GM19099 (cell line): ENCODE results near the gene FGF5.

Experiments used
- POLR2A ChIP-seq: IDR thresholded peaks from 3 replicates; pipeline ENCODE4 v1.6.1; 2011; ENCODE audit warnings: low read depth; ENCODE audit not compliant: insufficient read length; ENCODE audit errors: extremely low read depth

The FGF5 gene, protein sequence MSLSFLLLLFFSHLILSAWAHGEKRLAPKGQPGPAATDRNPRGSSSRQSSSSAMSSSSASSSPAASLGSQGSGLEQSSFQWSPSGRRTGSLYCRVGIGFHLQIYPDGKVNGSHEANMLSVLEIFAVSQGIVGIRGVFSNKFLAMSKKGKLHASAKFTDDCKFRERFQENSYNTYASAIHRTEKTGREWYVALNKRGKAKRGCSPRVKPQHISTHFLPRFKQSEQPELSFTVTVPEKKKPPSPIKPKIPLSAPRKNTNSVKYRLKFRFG

DNA sequence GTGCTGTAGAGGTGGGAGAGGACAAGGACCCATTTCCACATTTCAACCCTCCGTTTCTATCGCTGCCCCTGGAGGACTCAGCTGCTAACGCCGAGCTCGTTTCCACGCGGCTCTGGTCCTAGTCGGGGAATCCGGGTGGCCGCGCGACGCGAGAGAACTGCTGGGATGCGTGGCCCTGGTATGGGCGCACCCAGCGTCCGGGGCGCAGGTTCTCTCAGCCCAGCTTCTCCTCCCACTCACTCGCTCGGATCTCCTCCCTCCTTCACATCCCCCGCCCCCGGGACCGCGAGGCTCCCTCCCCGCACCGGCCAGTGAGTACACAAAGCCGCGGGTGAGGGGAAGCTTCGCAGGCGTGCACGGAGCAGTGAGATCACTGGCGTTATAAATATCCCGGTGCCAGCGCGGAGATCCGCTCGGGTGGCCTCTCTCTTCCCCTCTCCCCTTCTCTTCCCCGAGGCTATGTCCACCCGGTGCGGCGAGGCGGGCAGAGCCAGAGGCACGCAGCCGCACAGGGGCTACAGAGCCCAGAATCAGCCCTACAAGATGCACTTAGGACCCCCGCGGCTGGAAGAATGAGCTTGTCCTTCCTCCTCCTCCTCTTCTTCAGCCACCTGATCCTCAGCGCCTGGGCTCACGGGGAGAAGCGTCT, at the start of gene FGF5:
TSS of gene FGF5 (plus strand) at position 412 of the 649 bp plus-strand sequence. CDS start at position 573, 161 bp downstream.
- TF ChIP-seq POLR2A = no peak

GRCh38 chr4:80219301-80220025, 47.0 kb upstream of the FGF5 start:
- TF ChIP-seq POLR2A = no peak

DNA sequence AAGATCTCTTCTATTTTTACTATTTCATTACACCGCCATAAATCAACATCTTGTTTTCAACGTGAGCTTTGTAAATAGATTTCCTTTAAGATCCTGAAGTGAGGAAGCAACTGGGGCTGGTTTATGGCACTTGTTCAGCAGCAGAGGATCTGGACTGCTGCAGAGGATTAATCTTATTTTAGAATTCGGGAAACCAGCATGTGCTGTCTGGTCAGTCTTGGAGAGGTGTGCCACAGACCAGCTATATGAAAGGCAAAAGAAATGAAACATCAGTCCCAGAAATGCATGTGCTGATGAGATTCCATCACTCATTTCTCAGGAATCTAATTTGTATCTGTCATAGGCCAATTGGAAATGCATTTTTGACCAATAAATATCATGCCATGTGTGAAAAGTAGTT, 45.8 kb upstream of the FGF5 start:
- TF ChIP-seq POLR2A = no peak

DNA sequence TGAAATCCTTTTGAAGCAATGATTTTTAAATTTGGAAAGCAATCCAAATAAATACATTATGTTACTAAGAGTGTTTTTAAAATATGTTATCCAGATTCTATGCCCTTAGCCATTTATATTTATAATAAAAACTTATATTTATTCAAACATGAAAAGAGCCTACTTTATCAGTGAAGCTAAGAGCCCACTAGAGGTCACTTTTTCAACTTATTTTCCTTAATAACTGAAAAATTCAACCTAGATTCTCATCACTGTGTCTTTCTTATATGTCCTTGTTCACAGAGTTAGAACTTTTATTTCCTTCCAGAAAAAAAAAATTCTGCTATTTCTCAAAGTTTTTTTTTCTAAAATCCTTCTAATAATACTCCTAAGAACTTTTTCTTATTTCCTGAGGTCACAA, 45.3 kb upstream of the FGF5 start:
- no peak for TF ChIP-seq POLR2A

DNA sequence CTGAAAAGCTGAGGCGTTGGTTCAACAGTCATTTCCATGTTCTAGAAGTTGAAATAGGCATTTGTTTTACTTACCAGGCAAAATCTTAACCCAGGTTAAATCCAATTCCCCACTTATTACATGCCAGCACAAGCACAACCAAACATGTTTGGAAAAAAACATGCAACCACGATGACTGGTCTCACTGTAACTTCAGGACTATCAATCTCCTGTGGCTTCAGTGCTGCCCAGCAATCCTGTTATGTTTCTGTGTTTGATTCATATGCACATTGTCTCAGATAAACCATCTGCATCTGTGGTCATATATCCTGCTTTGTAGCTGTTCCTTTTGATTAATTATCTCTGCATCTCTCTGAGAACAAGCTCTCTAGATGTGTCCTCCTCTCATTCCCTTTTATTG, 40.9 kb upstream of the FGF5 start:
- TF ChIP-seq POLR2A = no peak

- TF ChIP-seq POLR2A = no peak
Observed at GRCh38 chr4:80226094-80226493, 40.4 kb upstream of the FGF5 start.

GRCh38 chr4:80228460-80228859, 38.0 kb upstream of the FGF5 start:
- TF ChIP-seq POLR2A = no peak

- no peak for TF ChIP-seq POLR2A
Observed at GRCh38 chr4:80229128-80229527, 37.3 kb upstream of the FGF5 start.

GRCh38 chr4:80229590-80229989, 36.9 kb upstream of the FGF5 start:
- no peak for TF ChIP-seq POLR2A

- TF ChIP-seq POLR2A = no peak
Observed at GRCh38 chr4:80231180-80231579, 35.3 kb upstream of the FGF5 start.

- TF ChIP-seq POLR2A = no peak
Observed at GRCh38 chr4:80232707-80233370, 33.6 kb upstream of the FGF5 start.

- no peak for TF ChIP-seq POLR2A
Observed at GRCh38 chr4:80233390-80233789, 33.1 kb upstream of the FGF5 start.

DNA sequence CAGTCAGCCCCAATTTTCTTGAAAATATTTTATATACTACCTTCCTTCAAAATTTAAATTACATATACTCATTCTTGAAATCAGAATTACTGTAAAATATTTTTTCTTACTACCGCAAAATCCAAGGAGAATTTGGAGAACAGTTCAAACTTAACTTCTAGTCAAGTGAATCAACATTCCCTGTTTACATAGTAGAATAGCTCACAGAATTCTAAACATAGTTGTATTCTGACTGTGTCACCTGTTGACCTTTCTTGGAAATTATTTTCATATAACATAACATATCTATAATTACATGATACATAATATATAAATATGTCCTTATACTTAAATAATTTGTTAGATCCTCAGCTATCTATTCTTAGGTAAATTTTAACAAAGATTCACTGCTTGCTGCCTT, 31.0 kb upstream of the FGF5 start:
- TF ChIP-seq POLR2A = no peak

- TF ChIP-seq POLR2A = no peak
Observed at GRCh38 chr4:80237992-80238391, 28.5 kb upstream of the FGF5 start.

- TF ChIP-seq POLR2A = no peak
Observed at GRCh38 chr4:80239480-80240150, 26.8 kb upstream of the FGF5 start.
